Upper lobe of left lung (tissue), 6 donors: Measurements from ENCODE around the gene NFKBIL1. TPM values are rescaled to one million over a fixed set of nuclear protein-coding genes. Genes with fewer than 3 reads are reported as not detected.
A peak's percentile ranks its signal among the peaks of the same experiment; 100 is the strongest.
"Not testable (repeated sequence)": the region's sequence is repeated elsewhere in the genome, so short reads cannot be mapped to it uniquely, and the experiment has no call there.

Experiments used
- ATAC-seq, 2 donors: fragments of 200-7000 bp; cut with Tn5 transposase; one replicate each; pipeline ENCODE4 v1.9.1; 2022; ENCODE audit warnings: mild to moderate bottlenecking in 2 of 2, moderate library complexity in 2 of 2; ENCODE audit not compliant: low FRiP score in 2 of 2
- DNase-seq, 2 donors: peaks; one replicate each; pipeline ENCODE4 v3.0.0-alpha.2; 2019 to 2020
- H3K27ac ChIP-seq, 4 donors: fragments of 200-600 bp; sonication (generic); one replicate each; pipeline ENCODE4 v1.5.1; 2016 to 2019
- H3K27me3 ChIP-seq, 4 donors: fragments of 200-600 bp; sonication (generic); one replicate each; pipeline ENCODE4 v1.5.1; 2017 to 2019
- H3K36me3 ChIP-seq, 4 donors: fragments of 200-600 bp; sonication (generic); one replicate each; pipeline ENCODE4 v1.5.1; 2016 to 2019
- H3K4me1 ChIP-seq, 4 donors: fragments of 200-600 bp; sonication (generic); one replicate each; pipeline ENCODE4 v1.5.1; 2018 to 2019
- H3K4me3 ChIP-seq, 4 donors: fragments of 200-600 bp; sonication (generic); one replicate each; pipeline ENCODE4 v1.5.1; 2017 to 2019; ENCODE audit warnings: mild to moderate bottlenecking in 2 of 4, moderate library complexity in 1 of 4
- H3K9me3 ChIP-seq, 4 donors: fragments of 200-600 bp; sonication (generic); one replicate each; pipeline ENCODE4 v1.5.1; 2018 to 2019
- EP300 ChIP-seq, 4 donors: sonication (generic); formaldehyde crosslinking; IDR thresholded peaks; one replicate each; pipeline ENCODE4 v1.5.1; 2017; ENCODE audit warnings: antibody characterized with exemption in 4 of 4, control low read depth in 2 of 4
- POLR2A ChIP-seq, 4 donors: fragments of 450-650 bp; IDR thresholded peaks; one replicate each; pipeline ENCODE4 v1.5.1; 2016 to 2017; ENCODE audit warnings: antibody characterized with exemption in 4 of 4, mild to moderate bottlenecking in 2 of 4
- POLR2AphosphoS5 ChIP-seq, 2 donors: sonication (generic); formaldehyde crosslinking; IDR thresholded peaks; one replicate each; pipeline ENCODE4 v1.5.1; 2017; ENCODE audit warnings: antibody characterized with exemption in 2 of 2
- WGBS, 2 donors: methylation state at CpG; one replicate each; pipeline ENCODE4 v1.1.5; 2017 to 2018; 5-methylcytosine and 5-hydroxymethylcytosine counted together
- total RNA-seq, 6 donors: library from RNA; depleted of rRNA in 4 of 6; stranded (reverse); fragments of >200 nt in 4 of 6; gene quantifications; one replicate each; pipeline versions ENCODE4 v1.1.0 to v1.2.1, GENCODE V29; 2016 to 2021
- TF ChIP-seq, protein P1 (sequence below), 6 experiments: fragments of 450-650 bp in 4 of 6; fragments of 200-600 bp in 2 of 6; sonication (generic) in 2 of 6; IDR thresholded peaks; one replicate each; pipeline ENCODE4 v1.5.1; 2016 to 2019; ENCODE audit warnings: antibody characterized with exemption in 6 of 6
- donor health status: DM: no; HTN: no; CAD: no; lungs with moderate emphysema.
- donor health status: DM: no; HTN: yes; CAD: no; lungs with severe emphysema.

NFKBIL1 gene, protein sequence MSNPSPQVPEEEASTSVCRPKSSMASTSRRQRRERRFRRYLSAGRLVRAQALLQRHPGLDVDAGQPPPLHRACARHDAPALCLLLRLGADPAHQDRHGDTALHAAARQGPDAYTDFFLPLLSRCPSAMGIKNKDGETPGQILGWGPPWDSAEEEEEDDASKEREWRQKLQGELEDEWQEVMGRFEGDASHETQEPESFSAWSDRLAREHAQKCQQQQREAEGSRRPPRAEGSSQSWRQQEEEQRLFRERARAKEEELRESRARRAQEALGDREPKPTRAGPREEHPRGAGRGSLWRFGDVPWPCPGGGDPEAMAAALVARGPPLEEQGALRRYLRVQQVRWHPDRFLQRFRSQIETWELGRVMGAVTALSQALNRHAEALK
- 10 to 100 TPM; 18.2 to 45.1 (median 23.8) TPM for total RNA-seq

DNA sequence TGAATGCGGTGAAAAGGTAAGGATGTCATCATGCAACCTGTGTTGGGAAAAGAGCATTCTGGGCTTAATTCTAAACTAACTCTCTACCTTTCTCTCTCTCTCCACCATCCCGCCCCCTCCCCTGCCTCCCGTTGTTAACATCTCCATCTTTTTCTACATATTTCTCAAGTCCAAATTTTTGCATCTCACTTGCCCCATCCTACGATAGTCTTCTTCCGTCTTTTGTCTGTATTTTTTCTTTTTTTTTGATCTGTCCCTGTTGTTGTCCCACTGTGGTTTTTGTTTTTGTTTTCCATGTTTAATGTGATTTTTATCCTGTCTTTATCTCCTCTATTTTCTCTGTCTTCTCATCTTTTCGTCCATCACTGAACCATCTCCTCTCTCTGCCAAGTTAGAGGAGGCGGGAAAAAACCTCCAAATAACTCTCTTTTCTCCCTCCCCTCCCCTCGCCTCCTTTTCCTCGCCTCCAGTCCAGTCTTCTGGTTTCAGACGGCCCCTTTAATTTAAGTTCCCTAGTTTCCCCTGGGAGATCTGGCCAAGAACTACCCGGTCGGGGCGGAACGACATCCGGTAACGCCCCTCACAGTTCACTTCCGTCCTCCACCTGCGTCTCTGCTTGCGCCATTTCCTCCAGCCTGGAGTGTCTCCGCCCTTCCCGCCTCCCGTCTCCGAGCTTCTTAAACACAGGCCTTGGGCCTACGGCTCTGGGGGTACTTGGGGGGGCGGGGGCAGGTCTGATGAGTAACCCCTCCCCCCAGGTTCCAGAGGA is at the start of gene NFKBIL1:
TSS of gene NFKBIL1 (plus strand) at position 651 of the 769 bp plus-strand sequence. CDS start at position 738, 87 bp downstream.
- H3K9me3 ChIP-seq: no peaks in the 10 kb centered on the region
- peak within 1 kb of the TSS; percentile 22 to 54 (median 44) for H3K4me3 ChIP-seq
- TF ChIP-seq, protein P1, sequence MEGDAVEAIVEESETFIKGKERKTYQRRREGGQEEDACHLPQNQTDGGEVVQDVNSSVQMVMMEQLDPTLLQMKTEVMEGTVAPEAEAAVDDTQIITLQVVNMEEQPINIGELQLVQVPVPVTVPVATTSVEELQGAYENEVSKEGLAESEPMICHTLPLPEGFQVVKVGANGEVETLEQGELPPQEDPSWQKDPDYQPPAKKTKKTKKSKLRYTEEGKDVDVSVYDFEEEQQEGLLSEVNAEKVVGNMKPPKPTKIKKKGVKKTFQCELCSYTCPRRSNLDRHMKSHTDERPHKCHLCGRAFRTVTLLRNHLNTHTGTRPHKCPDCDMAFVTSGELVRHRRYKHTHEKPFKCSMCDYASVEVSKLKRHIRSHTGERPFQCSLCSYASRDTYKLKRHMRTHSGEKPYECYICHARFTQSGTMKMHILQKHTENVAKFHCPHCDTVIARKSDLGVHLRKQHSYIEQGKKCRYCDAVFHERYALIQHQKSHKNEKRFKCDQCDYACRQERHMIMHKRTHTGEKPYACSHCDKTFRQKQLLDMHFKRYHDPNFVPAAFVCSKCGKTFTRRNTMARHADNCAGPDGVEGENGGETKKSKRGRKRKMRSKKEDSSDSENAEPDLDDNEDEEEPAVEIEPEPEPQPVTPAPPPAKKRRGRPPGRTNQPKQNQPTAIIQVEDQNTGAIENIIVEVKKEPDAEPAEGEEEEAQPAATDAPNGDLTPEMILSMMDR (IDR thresholded peaks at IDR 0.05): peak in 2 of 6 experiments; percentile 12 to 37
- TF ChIP-seq POLR2A (IDR thresholded peaks at IDR 0.05) (peak in 2 of 4 donors; percentile 36 to 65), EP300 (IDR thresholded peaks at IDR 0.05) (peak in 1 of 4 donors; percentile 26), POLR2AphosphoS5 (IDR thresholded peaks at IDR 0.05) (peak; percentile 94)
- H3K27me3 ChIP-seq: no peaks in the 10 kb centered on the region
- peak; percentile 60 to 97 for DNase-seq
- 0% methylated on average over 25 of the region's 25 CpGs for WGBS, 2 donors
- peaks cover 18 to 37% (median 25%) of the 10 kb centered on the region in 4 donors for H3K4me1 ChIP-seq
- H3K36me3 ChIP-seq: peaks cover 0 to 24% (median 9%) of the 10 kb centered on the region in 4 donors
- peak within 1 kb of the TSS; percentile 79 to 87 (median 83) for H3K27ac ChIP-seq
- peak; percentile 97 to 98 for ATAC-seq

GRCh38 chr6:31498748-31499147 is 48.7 kb upstream of the NFKBIL1 start:
- peak overlapping the region in 3 of 4 donors; percentile 52 to 88 (median 68) for H3K4me3 ChIP-seq
- H3K9me3 ChIP-seq: no peaks in the 10 kb centered on the region
- no peaks in the 10 kb centered on the region for H3K36me3 ChIP-seq
- no peaks in the 10 kb centered on the region for H3K27me3 ChIP-seq
- ATAC-seq: no peak
- TF ChIP-seq EP300 (IDR thresholded peaks at IDR 0.05) (no peak), POLR2AphosphoS5 (IDR thresholded peaks at IDR 0.05) (no peak), POLR2A (IDR thresholded peaks at IDR 0.05) (no peak)
- TF ChIP-seq, protein P1 (IDR thresholded peaks at IDR 0.05): no peak
- 27 to 31% methylated on average over 14 to 21 of the region's 21 CpGs for WGBS, 2 donors
- peaks cover 10 to 27% (median 16%) of the 10 kb centered on the region in 4 donors for H3K4me1 ChIP-seq
- H3K27ac ChIP-seq: no peak overlapping the region
- DNase-seq: peak; percentile 24 to 75

GRCh38 chr6:31499648-31500047 is 47.8 kb upstream of the NFKBIL1 start:
- not testable (repeated sequence) for DNase-seq, H3K36me3 ChIP-seq, H3K27ac ChIP-seq, H3K4me3 ChIP-seq, ATAC-seq, H3K9me3 ChIP-seq, H3K27me3 ChIP-seq
- WGBS, 2 donors: 100% methylated on average over 1 of the region's 2 CpGs
- H3K4me1 ChIP-seq: peaks cover 10 to 27% (median 16%) of the 10 kb centered on the region in 4 donors

- no peak for TF ChIP-seq POLR2A (IDR thresholded peaks at IDR 0.05)
- TF ChIP-seq, protein P1 (IDR thresholded peaks at IDR 0.05): no peak
- no peak for TF ChIP-seq POLR2AphosphoS5 (IDR thresholded peaks at IDR 0.05)
- no peak for TF ChIP-seq EP300 (IDR thresholded peaks at IDR 0.05)
- no peak overlapping the region for H3K27ac ChIP-seq
- no peak for ATAC-seq
- peaks cover 0 to 16% (median 14%) of the 10 kb centered on the region in 4 donors for H3K36me3 ChIP-seq
- no peaks in the 10 kb centered on the region for H3K27me3 ChIP-seq
- peaks cover 2 to 10% (median 7%) of the 10 kb centered on the region in 4 donors for H3K4me1 ChIP-seq
- no peak for DNase-seq
- no peaks in the 10 kb centered on the region for H3K9me3 ChIP-seq
- no peak overlapping the region for H3K4me3 ChIP-seq
Observed at GRCh38 chr6:31502586-31502985, 44.8 kb upstream of the NFKBIL1 start.

GRCh38 chr6:31509036-31509435 is 38.4 kb upstream of the NFKBIL1 start:
- WGBS, 2 donors: 40% methylated on average over 2 of the region's 2 CpGs; no CpG with 5 or more reads in 1 of the 2 donors
- not testable (repeated sequence) for H3K9me3 ChIP-seq, ATAC-seq, H3K27me3 ChIP-seq, DNase-seq, H3K27ac ChIP-seq, H3K4me1 ChIP-seq, H3K4me3 ChIP-seq
- peaks cover 0 to 42% (median 30%) of the 10 kb centered on the region in 4 donors for H3K36me3 ChIP-seq
